Hepatocyte (in vitro differentiated cells): ENCODE results near the gene ALG9. TPM values are rescaled to one million over a fixed set of nuclear protein-coding genes. Genes with fewer than 3 reads are reported as not detected.
A peak's percentile ranks its signal among the peaks of the same experiment; 100 is the strongest.
"Not testable (repeated sequence)": the region's sequence is repeated elsewhere in the genome, so short reads cannot be mapped to it uniquely, and the experiment has no call there.

Experiments used
- DNase-seq: peaks from one replicate; pipeline ENCODE4 v3.0.0-alpha.2; 2016; ENCODE audit warnings: low spot score
- H2AFZ ChIP-seq: fragments of 200-600 bp; sonication (generic); 2 replicates; pipeline ENCODE4 v1.6.0; 2016; ENCODE audit warnings: antibody characterized with exemption, mild to moderate bottlenecking
- H3K27ac ChIP-seq: fragments of 200-600 bp; sonication (generic); 2 replicates; pipeline ENCODE4 v1.5.1; 2016; ENCODE audit warnings: mild to moderate bottlenecking
- H3K27me3 ChIP-seq: fragments of 200-600 bp; sonication (generic); 2 replicates; pipeline ENCODE4 v1.6.1; 2016
- H3K36me3 ChIP-seq: fragments of 200-600 bp; sonication (generic); replicated peaks from 2 replicates; pipeline ENCODE4 v1.5.1; 2016; ENCODE audit warnings: low read depth; ENCODE audit not compliant: insufficient read depth
- H3K4me1 ChIP-seq: fragments of 200-600 bp; sonication (generic); 2 replicates; pipeline ENCODE4 v1.5.1; 2016; ENCODE audit warnings: mild to moderate bottlenecking, moderate library complexity; ENCODE audit not compliant: insufficient read depth
- H3K4me2 ChIP-seq: fragments of 200-600 bp; sonication (generic); 2 replicates; pipeline ENCODE4 v1.6.0; 2016
- H3K4me3 ChIP-seq: fragments of 200-600 bp; sonication (generic); 2 replicates; pipeline ENCODE4 v1.5.1; 2016; ENCODE audit warnings: mild to moderate bottlenecking
- H3K79me2 ChIP-seq: fragments of 200-600 bp; sonication (generic); 2 replicates; pipeline ENCODE4 v1.6.0; 2017; ENCODE audit warnings: mild to moderate bottlenecking
- H3K9me2 ChIP-seq: fragments of 200-600 bp; sonication (generic); replicated peaks from 2 replicates; pipeline ENCODE4 v1.6.0; 2017; ENCODE audit warnings: mild to moderate bottlenecking; ENCODE audit not compliant: insufficient read depth
- H3K9me3 ChIP-seq: fragments of 200-600 bp; sonication (generic); 2 replicates; pipeline ENCODE4 v1.5.1; 2016; ENCODE audit warnings: low read depth, mild to moderate bottlenecking
- H4K20me1 ChIP-seq: fragments of 200-600 bp; sonication (generic); 2 replicates; pipeline ENCODE4 v1.6.0; 2016; ENCODE audit warnings: mild to moderate bottlenecking; ENCODE audit not compliant: insufficient read depth, poor library complexity, severe bottlenecking
- CTCF ChIP-seq: fragments of 200-600 bp; sonication (generic); IDR thresholded peaks from 2 replicates; pipeline ENCODE4 v1.5.1; 2016; ENCODE audit warnings: antibody characterized with exemption, mild to moderate bottlenecking; ENCODE audit not compliant: poor library complexity
- EZH2 ChIP-seq: fragments of 200-600 bp; sonication (generic); IDR thresholded peaks from 2 replicates; pipeline ENCODE4 v1.6.1; 2016; ENCODE audit warnings: antibody characterized with exemption, mild to moderate bottlenecking, borderline replicate concordance
- EZH2phosphoT487 ChIP-seq: fragments of 200-600 bp; sonication (generic); IDR thresholded peaks from one replicate; pipeline ENCODE4 v1.6.1; 2018; ENCODE audit warnings: antibody characterized with exemption, mild to moderate bottlenecking, low read depth, moderate library complexity; ENCODE audit not compliant: unreplicated experiment, severe bottlenecking
- WGBS: methylation state at CpG from one replicate; pipeline ENCODE4 v1.1.6; 2016; ENCODE audit warnings: low lambda C conversion rate; ENCODE audit errors: missing lambda C conversion rate; 5-methylcytosine and 5-hydroxymethylcytosine counted together
- polyA plus RNA-seq: library from polyadenylated mRNA; unstranded; fragments of >200 nt; fragmentation: Nextera tagmentation; extraction: Ambion mirVana; gene quantifications from 2 replicates; pipeline ENCODE4 v1.2.1, GENCODE V29; 2016
- total RNA-seq: library from RNA; depleted of rRNA; stranded (reverse); fragments of >200 nt; gene quantifications from 2 replicates; pipeline ENCODE4 v1.2.3, GENCODE V29; 2014

ALG9 gene
- total and polyA plus RNA-seq, 2 experiments from 2014 or later, result 22.6 to 52.4 TPM

- H3K4me2 ChIP-seq, result no peak overlapping the region
- H4K20me1 ChIP-seq, result no peaks in the 10 kb centered on the region
- no peaks in the 10 kb centered on the region for H3K27me3 ChIP-seq
- no peak overlapping the region for H3K4me3 ChIP-seq
- no peak overlapping the region for H2AFZ ChIP-seq
- DNase-seq, result no peak
- H3K4me1 ChIP-seq, result peaks cover 8% of the 10 kb centered on the region
- TF ChIP-seq EZH2phosphoT487 (no peak), CTCF (no peak), EZH2 (no peak)
- H3K9me3 ChIP-seq, result no peaks in the 10 kb centered on the region
- H3K36me3 ChIP-seq, result no peaks in the 10 kb centered on the region
- WGBS, result 61% methylated on average over 2 of the region's 2 CpGs
- no peaks in the 10 kb centered on the region for H3K79me2 ChIP-seq
- no peaks in the 10 kb centered on the region for H3K9me2 ChIP-seq
- H3K27ac ChIP-seq, result peak overlapping the region; percentile 63
Observed at GRCh38 chr11:111785076-111785475, 86.3 kb downstream of the ALG9 start.

DNA sequence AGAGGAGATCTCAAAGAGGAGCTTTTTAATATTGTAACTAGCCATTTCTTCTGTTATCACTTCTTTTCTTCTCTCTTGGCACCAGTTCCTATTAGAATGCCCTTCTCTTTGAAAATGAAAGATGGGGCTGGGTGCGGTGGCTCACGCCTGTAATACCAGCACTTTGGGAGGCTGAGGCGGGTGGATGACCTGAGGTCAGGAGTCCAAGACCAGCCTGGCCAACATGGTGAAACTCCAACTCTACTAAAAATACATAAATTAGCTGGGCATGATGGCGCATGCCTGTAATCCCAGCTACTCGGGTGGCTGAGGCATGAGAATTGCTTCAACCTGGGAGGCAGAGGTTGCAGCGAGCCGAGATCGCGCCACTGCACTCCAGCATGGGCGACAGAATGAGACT lies 87.1 kb downstream of the ALG9 start:
- not testable (repeated sequence) for H3K9me2 ChIP-seq, H3K36me3 ChIP-seq, H3K4me1 ChIP-seq, H3K79me2 ChIP-seq, H3K9me3 ChIP-seq, H3K27me3 ChIP-seq, H2AFZ ChIP-seq, H3K4me3 ChIP-seq, H4K20me1 ChIP-seq, H3K27ac ChIP-seq, H3K4me2 ChIP-seq, DNase-seq
- WGBS, result 99% methylated on average over 10 of the region's 10 CpGs

GRCh38 chr11:111782109-111782741 lies 89.2 kb downstream of the ALG9 start:
- TF ChIP-seq CTCF (no peak), EZH2phosphoT487 (no peak), EZH2 (no peak)
- H4K20me1 ChIP-seq, result no peaks in the 10 kb centered on the region
- no peak overlapping the region for H2AFZ ChIP-seq
- DNase-seq, result no peak
- no peaks in the 10 kb centered on the region for H3K36me3 ChIP-seq
- H3K4me3 ChIP-seq, result no peak overlapping the region
- WGBS, result 71% methylated on average over 5 of the region's 5 CpGs
- H3K4me2 ChIP-seq, result no peak overlapping the region
- no peaks in the 10 kb centered on the region for H3K9me3 ChIP-seq
- H3K27me3 ChIP-seq, result no peaks in the 10 kb centered on the region
- peaks cover 14% of the 10 kb centered on the region for H3K4me1 ChIP-seq
- H3K9me2 ChIP-seq, result no peaks in the 10 kb centered on the region
- no peaks in the 10 kb centered on the region for H3K79me2 ChIP-seq
- no peak overlapping the region for H3K27ac ChIP-seq

- Histone ChIP-seq H3K36me3 (no peaks in the 10 kb centered on the region), H3K27ac (no peak overlapping the region), H2AFZ (no peak overlapping the region), H4K20me1 (no peaks in the 10 kb centered on the region), H3K4me3 (no peak overlapping the region), H3K9me3 (no peaks in the 10 kb centered on the region), H3K79me2 (no peaks in the 10 kb centered on the region), H3K9me2 (no peaks in the 10 kb centered on the region), H3K4me2 (no peak overlapping the region), H3K4me1 (peaks cover 9% of the 10 kb centered on the region), H3K27me3 (no peaks in the 10 kb centered on the region)
- no peak for DNase-seq
- TF ChIP-seq EZH2phosphoT487, result no peak
- no peak for TF ChIP-seq CTCF
- no peak for TF ChIP-seq EZH2
- WGBS, result 89% methylated on average over 6 of the region's 6 CpGs
Observed at GRCh38 chr11:111779118-111779517, 92.3 kb downstream of the ALG9 start.
